Activated B cell treated with CpG ODN at 0.5 μM for 24 hours (primary cell): ENCODE data around the gene CDHR5. TPM values are rescaled to one million over a fixed set of nuclear protein-coding genes. Genes with fewer than 3 reads are reported as not detected.

ENCODE experiments used
- ATAC-seq: fragments of 200-7000 bp; cut with Tn5 transposase; one replicate; pipeline ENCODE4 v1.10.0; 2021; ENCODE audit warnings: low read depth, mild to moderate bottlenecking, moderate library complexity
- CTCF ChIA-PET: fragments of 350-600 bp; sonication (Branson Sonifier 250); formaldehyde crosslinking; loops from one replicate; lab custom pipeline; 2021; ENCODE audit warnings: antibody characterized with exemption; lab: Charles Lee
- POLR2A ChIA-PET: fragments of 350-600 bp; sonication (Branson Sonifier 250); formaldehyde crosslinking; loops from one replicate; lab custom pipeline; 2021; ENCODE audit warnings: antibody characterized with exemption; lab: Charles Lee
- DNase-seq: peaks from one replicate; pipeline ENCODE4 v3.0.0; 2022
- H3K27ac Mint-ChIP-seq: one replicate; pipeline ENCODE4 v1.8.0; 2020; ENCODE audit warnings: mixed read lengths
- H3K27me3 Mint-ChIP-seq: one replicate; pipeline ENCODE4 v1.8.0; 2021; ENCODE audit warnings: mixed read lengths
- H3K36me3 Mint-ChIP-seq: one replicate; pipeline ENCODE4 v1.8.0; 2021; ENCODE audit warnings: low read depth, mixed read lengths
- H3K4me1 Mint-ChIP-seq: one replicate; pipeline ENCODE4 v1.8.0; 2021; ENCODE audit warnings: mixed read lengths
- H3K4me3 Mint-ChIP-seq: one replicate; pipeline ENCODE4 v1.8.0; 2020; ENCODE audit warnings: mild to moderate bottlenecking, mixed read lengths
- H3K9me3 Mint-ChIP-seq: one replicate; pipeline ENCODE4 v1.8.0; 2020; ENCODE audit warnings: mixed read lengths
- intact Hi-C: fragments of 100-400 bp; cut with micrococcal nuclease; formaldehyde crosslinking; loops from one replicate; pipeline ENCODE4 v1.15.1; 2024
- total RNA-seq: library from RNA; stranded (reverse); gene quantifications from 2 replicates; pipeline ENCODE4 v1.2.3, GENCODE V29; 2022
- TF ChIP-seq, protein P1 (sequence below): fragments of 200-600 bp; IDR thresholded peaks from one replicate; pipeline ENCODE4 v1.8.0; 2022; ENCODE audit warnings: antibody characterized with exemption, mild to moderate bottlenecking

Gene CDHR5
- total RNA-seq, 1 donor from 2014 or later, result not detected

DNA sequence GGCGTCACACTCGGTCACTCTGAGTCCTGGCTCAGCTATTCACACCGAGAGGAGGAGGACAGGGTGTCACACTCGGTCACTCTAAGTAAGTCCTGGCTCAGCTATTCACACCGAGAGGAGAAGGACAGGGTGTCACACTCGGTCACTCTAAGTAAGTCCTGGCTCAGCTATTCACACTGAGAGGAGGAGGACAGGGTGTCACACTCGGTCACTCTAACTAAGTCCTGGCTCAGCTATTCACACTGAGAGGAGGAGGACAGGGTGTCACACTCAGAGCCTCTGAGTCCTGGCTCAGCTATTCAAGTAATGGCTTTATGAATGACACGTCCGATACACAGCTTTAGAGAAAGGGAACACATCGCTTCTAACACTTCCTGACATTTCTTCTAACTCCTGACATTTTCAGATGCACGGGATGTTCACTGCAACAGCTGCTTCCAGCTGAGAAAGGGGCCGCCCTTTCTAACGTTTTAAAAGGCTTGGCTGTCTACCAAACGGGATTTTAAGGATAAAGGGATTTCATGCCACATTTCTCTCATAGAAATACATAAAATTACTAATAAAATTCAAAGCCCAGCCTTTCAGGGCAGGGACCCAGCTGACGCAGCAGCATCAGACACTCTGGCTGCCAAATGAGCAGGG, 40.4 kb upstream of the CDHR5 start:
- no peak for ATAC-seq
- Mint-ChIP-seq H3K36me3 (peaks cover 29% of the 10 kb centered on the region), H3K4me1 (no peaks in the 10 kb centered on the region), H3K9me3 (no peaks in the 10 kb centered on the region), H3K4me3 (no peak overlapping the region), H3K27ac (no peak overlapping the region), H3K27me3 (no peaks in the 10 kb centered on the region)
- ChIA-PET CTCF (interaction anchor here (1.3 kb wide), 1 partner anchor 57 kb away, joined by 5 read pairs; no protein-coding TSS in a partner anchor), POLR2A (interaction anchor here (1.1 kb wide), 1 partner anchor 32 kb away, joined by 4 read pairs; no protein-coding TSS in a partner anchor)
- no peak for DNase-seq
- intact Hi-C loops, result no loop called here
- TF ChIP-seq, protein P1, sequence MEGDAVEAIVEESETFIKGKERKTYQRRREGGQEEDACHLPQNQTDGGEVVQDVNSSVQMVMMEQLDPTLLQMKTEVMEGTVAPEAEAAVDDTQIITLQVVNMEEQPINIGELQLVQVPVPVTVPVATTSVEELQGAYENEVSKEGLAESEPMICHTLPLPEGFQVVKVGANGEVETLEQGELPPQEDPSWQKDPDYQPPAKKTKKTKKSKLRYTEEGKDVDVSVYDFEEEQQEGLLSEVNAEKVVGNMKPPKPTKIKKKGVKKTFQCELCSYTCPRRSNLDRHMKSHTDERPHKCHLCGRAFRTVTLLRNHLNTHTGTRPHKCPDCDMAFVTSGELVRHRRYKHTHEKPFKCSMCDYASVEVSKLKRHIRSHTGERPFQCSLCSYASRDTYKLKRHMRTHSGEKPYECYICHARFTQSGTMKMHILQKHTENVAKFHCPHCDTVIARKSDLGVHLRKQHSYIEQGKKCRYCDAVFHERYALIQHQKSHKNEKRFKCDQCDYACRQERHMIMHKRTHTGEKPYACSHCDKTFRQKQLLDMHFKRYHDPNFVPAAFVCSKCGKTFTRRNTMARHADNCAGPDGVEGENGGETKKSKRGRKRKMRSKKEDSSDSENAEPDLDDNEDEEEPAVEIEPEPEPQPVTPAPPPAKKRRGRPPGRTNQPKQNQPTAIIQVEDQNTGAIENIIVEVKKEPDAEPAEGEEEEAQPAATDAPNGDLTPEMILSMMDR, result no peak

DNA sequence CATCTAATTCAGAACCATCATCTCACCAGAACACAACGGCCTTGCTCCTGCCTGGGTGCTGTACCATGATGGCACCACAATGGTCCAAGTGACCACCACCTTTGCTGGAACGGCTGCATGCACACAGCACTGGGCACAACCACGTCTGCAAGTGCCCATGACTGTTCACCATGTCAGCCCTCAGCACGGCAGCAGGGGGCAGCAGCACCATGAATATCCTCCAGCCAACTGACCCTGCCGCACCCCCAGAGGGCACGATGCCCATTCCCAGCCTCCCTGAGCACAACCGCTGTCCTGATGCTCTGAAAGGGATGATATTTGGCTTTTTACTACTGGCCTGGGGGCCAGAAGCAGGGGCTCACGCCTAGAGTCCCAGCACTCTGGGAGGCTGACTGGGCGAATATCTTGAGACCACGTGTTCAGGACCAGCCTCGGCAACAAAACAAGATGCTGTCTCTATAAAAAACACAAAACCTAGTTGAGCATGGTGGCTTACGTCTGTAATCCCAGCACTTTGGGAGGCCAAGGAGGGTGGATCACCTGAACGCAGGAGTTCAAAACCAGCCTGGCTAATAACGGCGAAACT, 38.0 kb upstream of the CDHR5 start:
- TF ChIP-seq, protein P1, result no peak
- ChIA-PET CTCF (interaction anchor here (1.3 to 2.9 kb wide), 4 partner anchors 59 to 108 kb away, joined by 3 to 34 read pairs (median 8); no protein-coding TSS in a partner anchor), POLR2A (interaction anchor here (1.2 kb wide), 1 partner anchor 34 kb away, joined by 3 read pairs; no protein-coding TSS in a partner anchor)
- intact Hi-C loops, result loop anchor here (1.0 to 2.0 kb wide), 6 partner anchors 32 to 136 kb away; partner anchors contain the start of genes DEAF1, SLC25A22 and TMEM80
- Mint-ChIP-seq H3K27ac (no peak overlapping the region), H3K4me1 (peaks cover 4% of the 10 kb centered on the region), H3K36me3 (peaks cover 38% of the 10 kb centered on the region), H3K9me3 (no peaks in the 10 kb centered on the region), H3K4me3 (no peak overlapping the region), H3K27me3 (no peaks in the 10 kb centered on the region)
- ATAC-seq (peak; percentile 85), DNase-seq (peak; percentile 51)

DNA sequence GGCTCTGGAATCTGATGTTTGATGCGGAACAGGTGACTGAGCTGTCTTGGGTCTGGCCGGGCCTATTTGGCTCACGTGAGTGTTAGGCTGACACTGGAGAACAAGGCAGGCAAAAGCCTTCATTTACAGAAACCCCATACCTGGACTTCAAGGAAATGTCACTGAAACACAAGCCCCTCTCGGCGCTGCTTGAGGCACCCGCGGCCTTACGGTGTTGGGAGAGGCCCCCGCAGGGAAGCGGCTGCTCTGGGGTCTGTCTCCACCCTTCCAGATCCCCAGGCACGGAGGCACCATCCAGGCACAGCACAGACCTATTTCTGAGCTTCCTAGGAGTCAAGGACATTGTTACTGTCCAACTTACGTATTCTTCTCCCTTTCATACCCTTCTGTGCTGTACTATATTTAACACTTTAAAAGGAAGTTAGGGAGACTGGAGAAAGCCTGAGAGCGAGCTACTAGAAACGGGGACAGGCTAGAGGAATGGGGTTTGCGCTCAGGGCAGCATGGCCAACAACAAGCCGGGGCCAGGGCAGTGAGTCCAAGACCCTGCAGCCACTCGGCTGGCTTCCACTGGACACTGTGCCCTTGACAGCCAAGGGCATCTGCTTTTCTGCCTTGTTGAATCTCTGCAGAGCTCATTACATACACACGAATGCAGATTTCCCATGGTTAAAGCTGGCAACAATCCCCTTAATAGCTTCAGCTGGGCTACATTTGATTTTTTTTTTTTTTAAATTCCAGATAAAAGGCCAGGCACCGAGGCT, 36.1 kb upstream of the CDHR5 start:
- intact Hi-C loops, result no loop called here
- CTCF ChIA-PET, result interaction anchor here (0.6 to 2.9 kb wide), 5 partner anchors 20 to 106 kb away, joined by 3 to 34 read pairs (median 8); no protein-coding TSS in a partner anchor
- DNase-seq, result no peak
- H3K36me3 Mint-ChIP-seq, result peaks cover 42% of the 10 kb centered on the region
- no peak overlapping the region for H3K27ac Mint-ChIP-seq
- TF ChIP-seq, protein P1, result no peak
- H3K4me1 Mint-ChIP-seq, result peaks cover 4% of the 10 kb centered on the region
- POLR2A ChIA-PET, result no interaction called here
- no peaks in the 10 kb centered on the region for H3K27me3 Mint-ChIP-seq
- no peaks in the 10 kb centered on the region for H3K9me3 Mint-ChIP-seq
- no peak for ATAC-seq
- no peak overlapping the region for H3K4me3 Mint-ChIP-seq

DNA sequence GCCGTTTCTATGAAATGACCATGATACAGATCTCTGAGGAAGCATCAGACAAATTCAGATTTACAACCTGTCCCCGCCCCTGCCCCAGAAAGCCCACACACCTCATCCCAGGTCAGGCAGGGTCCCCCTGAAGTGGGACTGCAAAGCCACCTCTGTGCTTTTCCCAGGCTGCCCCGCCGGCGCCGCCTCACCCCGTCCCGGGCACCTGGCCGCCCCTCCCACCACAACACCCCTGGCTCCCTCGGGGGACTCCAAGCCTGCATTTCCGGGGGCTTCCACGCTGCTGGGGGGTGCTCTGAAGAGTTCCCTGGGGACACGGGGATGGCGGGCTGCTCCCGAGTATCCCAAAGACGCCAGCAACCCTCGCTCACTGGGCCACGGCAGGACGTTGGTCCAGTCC, 35.5 kb upstream of the CDHR5 start:
- Mint-ChIP-seq H3K36me3 (peaks cover 40% of the 10 kb centered on the region), H3K27ac (no peak overlapping the region), H3K9me3 (no peaks in the 10 kb centered on the region), H3K27me3 (no peaks in the 10 kb centered on the region), H3K4me1 (peaks cover 4% of the 10 kb centered on the region), H3K4me3 (no peak overlapping the region)
- ATAC-seq, result no peak
- POLR2A ChIA-PET, result no interaction called here
- intact Hi-C loops, result no loop called here
- DNase-seq, result no peak
- CTCF ChIA-PET, result interaction anchor here (2.9 kb wide), 1 partner anchor 65 kb away, joined by 34 read pairs; no protein-coding TSS in a partner anchor
- TF ChIP-seq, protein P1, result no peak
